Smooth muscle cell (in vitro differentiated cells): ENCODE data around the gene PCYOX1L. TPM values are rescaled to one million over a fixed set of nuclear protein-coding genes. Genes with fewer than 3 reads are reported as not detected.

Experiments
- DNase-seq: peaks from one replicate; lab custom pipeline; 2025; ENCODE audit not compliant: unreplicated experiment; lab: John Stamatoyannopoulos, UW
- H2AFZ ChIP-seq: fragments of 200-600 bp; sonication (generic); 2 replicates; pipeline ENCODE4 v1.6.0; 2016; ENCODE audit warnings: antibody characterized with exemption, low read depth, mild to moderate bottlenecking
- H3F3A ChIP-seq: fragments of 200-600 bp; sonication (generic); 2 replicates; pipeline ENCODE4 v1.6.0; 2017; ENCODE audit warnings: antibody characterized with exemption, low read depth
- H3K27ac ChIP-seq: fragments of 200-600 bp; sonication (generic); 2 replicates; pipeline ENCODE4 v1.5.1; 2016; ENCODE audit warnings: low read depth, mild to moderate bottlenecking
- H3K27me3 ChIP-seq: fragments of 200-600 bp; sonication (generic); 2 replicates; pipeline ENCODE4 v1.6.1; 2016; ENCODE audit warnings: low read depth, mild to moderate bottlenecking
- H3K36me3 ChIP-seq: fragments of 200-600 bp; sonication (generic); 2 replicates; pipeline ENCODE4 v1.5.1; 2016; ENCODE audit warnings: low read depth
- H3K4me1 ChIP-seq: fragments of 200-600 bp; sonication (generic); 2 replicates; pipeline ENCODE4 v1.5.1; 2016; ENCODE audit warnings: low read depth
- H3K4me2 ChIP-seq: fragments of 200-600 bp; sonication (generic); 2 replicates; pipeline ENCODE4 v1.6.0; 2016; ENCODE audit warnings: mild to moderate bottlenecking
- H3K4me3 ChIP-seq: fragments of 200-600 bp; sonication (generic); 2 replicates; pipeline ENCODE4 v1.5.1; 2016; ENCODE audit warnings: mild to moderate bottlenecking
- H3K79me2 ChIP-seq: fragments of 200-600 bp; sonication (generic); 2 replicates; pipeline ENCODE4 v1.6.0; 2016; ENCODE audit warnings: low read depth, mild to moderate bottlenecking
- H3K9ac ChIP-seq: fragments of 200-600 bp; sonication (generic); 2 replicates; pipeline ENCODE4 v1.6.0; 2016; ENCODE audit warnings: low read depth
- H3K9me3 ChIP-seq: fragments of 200-600 bp; sonication (generic); replicated peaks from 2 replicates; pipeline ENCODE4 v1.5.1; 2016; ENCODE audit warnings: low read depth
- H4K20me1 ChIP-seq: fragments of 200-600 bp; sonication (generic); 2 replicates; pipeline ENCODE4 v1.6.0; 2016; ENCODE audit warnings: low read depth
- CTCF ChIP-seq: fragments of 200-600 bp; sonication (generic); IDR thresholded peaks from 2 replicates; pipeline ENCODE4 v1.5.1; 2017; ENCODE audit warnings: borderline replicate concordance, mild to moderate bottlenecking, antibody characterized with exemption; ENCODE audit not compliant: insufficient read depth, poor library complexity, severe bottlenecking
- WGBS: methylation state at CpG from one replicate; pipeline ENCODE4 v1.1.7; 2016; ENCODE audit warnings: low lambda C conversion rate; 5-methylcytosine and 5-hydroxymethylcytosine counted together
- polyA plus RNA-seq: library from polyadenylated mRNA; unstranded; fragments of >200 nt; fragmentation: Nextera tagmentation; extraction: Ambion mirVana; gene quantifications from 2 replicates; pipeline ENCODE4 v1.2.1, GENCODE V29; 2016
- total RNA-seq: library from RNA; depleted of rRNA; stranded (reverse); fragments of >200 nt; gene quantifications from 2 replicates; pipeline ENCODE4 v1.2.3, GENCODE V29; 2014

The PCYOX1L gene
- total and polyA plus RNA-seq, 2 experiments from 2014 or later: 6.4 to 13.4 TPM

- H3F3A ChIP-seq: no peaks in the 10 kb centered on the region
- H3K4me1 ChIP-seq: no peaks in the 10 kb centered on the region
- no peaks in the 10 kb centered on the region for H3K79me2 ChIP-seq
- H3K4me3 ChIP-seq: no peak overlapping the region
- no peaks in the 10 kb centered on the region for H3K9me3 ChIP-seq
- 94% methylated on average over 3 of the region's 3 CpGs for WGBS
- H2AFZ ChIP-seq: no peak overlapping the region
- H3K27me3 ChIP-seq: no peaks in the 10 kb centered on the region
- no peak overlapping the region for H3K9ac ChIP-seq
- H3K36me3 ChIP-seq: no peaks in the 10 kb centered on the region
- H4K20me1 ChIP-seq: no peaks in the 10 kb centered on the region
- no peak overlapping the region for H3K27ac ChIP-seq
- no peak overlapping the region for H3K4me2 ChIP-seq
- DNase-seq: no peak
- no peak for TF ChIP-seq CTCF
These were observed 15.1 kb downstream of the PCYOX1L start for GRCh38 chr5:149372932-149373331.

DNA sequence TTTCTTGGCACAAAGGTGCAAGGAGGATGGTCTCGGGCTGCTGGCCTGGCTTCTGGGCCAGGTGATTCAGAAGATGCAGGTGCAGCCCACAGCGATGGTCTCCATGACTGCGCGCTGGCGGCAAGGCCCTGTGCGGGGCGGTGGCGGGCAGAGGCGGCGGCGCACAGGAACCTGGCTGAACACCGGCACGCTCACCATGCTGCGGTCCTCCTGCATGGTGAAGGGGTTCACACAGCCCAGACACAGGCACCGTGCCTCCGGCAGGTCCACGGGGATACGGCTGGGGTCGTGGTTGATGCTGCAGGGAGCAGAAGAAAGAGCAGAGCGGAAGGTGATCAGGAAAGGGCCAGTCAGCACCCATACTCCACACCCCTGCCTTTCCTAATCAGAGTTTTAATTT, 16.5 kb downstream of the PCYOX1L start:
- Histone ChIP-seq H3K9me3 (no peaks in the 10 kb centered on the region), H2AFZ (no peak overlapping the region), H3K4me1 (no peaks in the 10 kb centered on the region), H3K79me2 (no peaks in the 10 kb centered on the region), H3K4me2 (no peak overlapping the region), H3K4me3 (no peak overlapping the region), H3K9ac (no peak overlapping the region), H3K36me3 (no peaks in the 10 kb centered on the region), H3K27me3 (no peaks in the 10 kb centered on the region), H4K20me1 (no peaks in the 10 kb centered on the region), H3F3A (no peaks in the 10 kb centered on the region), H3K27ac (no peak overlapping the region)
- DNase-seq: no peak
- TF ChIP-seq CTCF: no peak
- 96% methylated on average over 20 of the region's 20 CpGs for WGBS

DNA sequence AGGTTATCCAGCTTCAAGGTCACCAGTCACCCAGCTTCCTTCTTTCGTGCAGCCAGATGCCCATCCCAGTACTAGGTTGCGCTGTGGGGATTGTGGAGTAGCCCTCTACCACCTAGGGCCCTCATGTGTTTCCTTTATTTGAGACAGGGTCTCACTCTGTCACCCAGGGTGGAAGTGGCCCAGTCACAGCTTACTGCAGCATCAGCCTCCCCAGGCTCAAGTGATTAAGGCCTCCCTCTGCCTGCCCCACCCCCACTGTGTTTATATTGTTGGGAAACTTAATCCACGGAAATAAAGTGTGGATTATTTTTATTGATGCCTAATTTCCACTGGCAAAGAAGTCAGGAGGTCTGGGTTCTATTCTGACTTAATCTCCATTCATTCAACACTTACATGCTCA, 17.0 kb downstream of the PCYOX1L start:
- Histone ChIP-seq H3K9ac (no peak overlapping the region), H3K4me1 (no peaks in the 10 kb centered on the region), H3K4me2 (no peak overlapping the region), H3K4me3 (no peak overlapping the region), H3K27ac (no peak overlapping the region), H4K20me1 (no peaks in the 10 kb centered on the region), H3K36me3 (no peaks in the 10 kb centered on the region), H2AFZ (no peak overlapping the region), H3K9me3 (no peaks in the 10 kb centered on the region), H3K27me3 (no peaks in the 10 kb centered on the region), H3K79me2 (no peaks in the 10 kb centered on the region), H3F3A (no peaks in the 10 kb centered on the region)
- no peak for DNase-seq
- 65% methylated on average over 3 of the region's 3 CpGs for WGBS
- TF ChIP-seq CTCF: no peak

GRCh38 chr5:149375434-149375833, 17.6 kb downstream of the PCYOX1L start:
- H3K4me2 ChIP-seq: no peak overlapping the region
- no peak overlapping the region for H3K9ac ChIP-seq
- H2AFZ ChIP-seq: no peak overlapping the region
- H3K27ac ChIP-seq: no peak overlapping the region
- no peak overlapping the region for H3K4me3 ChIP-seq
- no peaks in the 10 kb centered on the region for H4K20me1 ChIP-seq
- no peaks in the 10 kb centered on the region for H3F3A ChIP-seq
- no peaks in the 10 kb centered on the region for H3K36me3 ChIP-seq
- no peaks in the 10 kb centered on the region for H3K27me3 ChIP-seq
- H3K4me1 ChIP-seq: no peaks in the 10 kb centered on the region
- H3K79me2 ChIP-seq: no peaks in the 10 kb centered on the region
- 79% methylated on average over 6 of the region's 6 CpGs for WGBS
- TF ChIP-seq CTCF: no peak
- H3K9me3 ChIP-seq: no peaks in the 10 kb centered on the region
- DNase-seq: no peak
